Choroid plexus epithelial cell (primary cell): ENCODE measurements around the gene CDK18.
A peak's percentile ranks its signal among the peaks of the same experiment; 100 is the strongest.

Experiments
- DNase-seq: peaks from one replicate; pipeline ENCODE4 v3.0.0-alpha.2; 2010; ENCODE audit warnings: low read depth
- H3K4me3 ChIP-seq: 2 replicates; pipeline ENCODE4 v1.5.1; 2011; ENCODE audit warnings: low read depth, mild to moderate bottlenecking, control low read depth, low read length, moderate library complexity
- CTCF ChIP-seq: conservative IDR thresholded peaks from 2 replicates; pipeline ENCODE4 v1.5.1; 2011; ENCODE audit warnings: low read depth, mild to moderate bottlenecking, control low read depth, inconsistent platforms, low read length, moderate library complexity

Gene CDK18

GRCh38 chr1:205524794-205525101, 20.3 kb downstream of the CDK18 start:
- no peak for TF ChIP-seq CTCF
- H3K4me3 ChIP-seq, result no peak overlapping the region
- no peak for DNase-seq

- no peak for DNase-seq
- H3K4me3 ChIP-seq, result no peak overlapping the region
These were observed 21.2 kb downstream of the CDK18 start for GRCh38 chr1:205525495-205526285.

GRCh38 chr1:205526431-205526830, 22.0 kb downstream of the CDK18 start:
- no peak overlapping the region for H3K4me3 ChIP-seq

More at GRCh38 chr1:205525495-205526285, 21.2 kb downstream of the CDK18 start:
- no peak for TF ChIP-seq CTCF

GRCh38 chr1:205527931-205528330, 23.5 kb downstream of the CDK18 start:
- DNase-seq, result no peak
- H3K4me3 ChIP-seq, result no peak overlapping the region
- no peak for TF ChIP-seq CTCF

More at GRCh38 chr1:205526431-205526830, 22.0 kb downstream of the CDK18 start:
- no peak for DNase-seq
- TF ChIP-seq CTCF, result no peak

- DNase-seq, result no peak
- H3K4me3 ChIP-seq, result no peak overlapping the region
- TF ChIP-seq CTCF, result no peak
These were observed 24.0 kb downstream of the CDK18 start for GRCh38 chr1:205528446-205528886.

GRCh38 chr1:205528887-205529825, 24.7 kb downstream of the CDK18 start:
- TF ChIP-seq CTCF, result peak; percentile 83
- peak overlapping the region; percentile 1 for H3K4me3 ChIP-seq
- DNase-seq, result peak; percentile 70
